Measurements from ENCODE around the gene PPP2R5B. TPM values are rescaled to one million over a fixed set of nuclear protein-coding genes. Genes with fewer than 3 reads are reported as not detected.

Gene PPP2R5B
- total RNA-seq, 6 donors from 2014 or later, result 21.0 to 48.1 (median 27.5) TPM

DNA sequence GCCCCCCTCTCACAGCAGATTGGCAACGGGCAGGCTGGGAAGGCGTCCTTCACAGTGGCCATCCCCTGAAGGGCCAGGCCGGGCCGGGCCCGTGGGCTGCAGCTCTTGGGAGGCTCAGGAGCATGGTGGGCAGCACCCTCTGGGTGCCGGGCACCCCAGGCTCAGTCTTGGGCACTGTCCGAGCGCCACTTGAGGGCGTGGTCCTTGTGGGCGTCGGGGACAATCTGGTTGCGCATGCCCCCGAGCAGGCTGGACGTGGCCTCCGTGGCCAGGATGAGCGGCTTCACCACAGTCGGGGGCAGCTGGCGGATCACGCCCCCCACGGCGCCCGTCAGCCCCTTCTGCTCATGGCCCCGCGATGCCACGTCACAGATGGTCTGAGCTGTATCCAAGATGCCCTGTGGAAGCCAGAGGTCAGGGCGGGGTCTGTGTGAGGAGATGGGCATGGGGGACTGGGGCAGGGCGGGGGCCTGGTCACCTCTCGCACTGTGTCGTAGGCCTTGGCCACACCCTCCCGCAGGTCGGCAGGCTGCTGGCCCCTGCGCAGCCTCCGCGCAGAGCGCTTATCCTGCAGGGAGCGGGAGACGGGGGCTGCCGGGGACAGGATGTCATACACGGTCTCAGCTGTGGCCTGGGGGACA is 29.6 kb upstream of the PPP2R5B start:
- no peaks in the 10 kb centered on the region for H3K9me3 ChIP-seq
- peak in 1 of 2 donors; percentile 76 for DNase-seq
- H3K4me3 ChIP-seq, result no peak overlapping the region
- H3K27me3 ChIP-seq, result no peaks in the 10 kb centered on the region
- peaks cover 13 to 53% (median 38%) of the 10 kb centered on the region in 4 donors for H3K36me3 ChIP-seq
- WGBS, 2 donors, result 85% methylated on average over 32 of the region's 39 CpGs; no CpG with 5 or more reads in 1 of the 2 donors
- TF ChIP-seq POLR2A (IDR thresholded peaks at IDR 0.05) (no peak), EP300 (IDR thresholded peaks at IDR 0.05) (no peak), POLR2AphosphoS5 (IDR thresholded peaks at IDR 0.05) (no peak), CTCF (IDR thresholded peaks at IDR 0.05) (no peak)
- no peak overlapping the region for H3K27ac ChIP-seq
- H3K4me1 ChIP-seq, result peaks cover 8 to 17% (median 11%) of the 10 kb centered on the region in 4 donors
- ATAC-seq (ENCODE audit: low FRiP score in 2 of 2), result no peak

GRCh38 chr11:64896448-64897022 is 28.0 kb upstream of the PPP2R5B start:
- Histone ChIP-seq H3K4me1 (peaks cover 8 to 17% (median 11%) of the 10 kb centered on the region in 4 donors), H3K4me3 (no peak overlapping the region), H3K9me3 (no peaks in the 10 kb centered on the region), H3K36me3 (peaks cover 14 to 69% (median 51%) of the 10 kb centered on the region in 4 donors), H3K27me3 (no peaks in the 10 kb centered on the region), H3K27ac (no peak overlapping the region)
- no peak for ATAC-seq (ENCODE audit: low FRiP score in 2 of 2)
- DNase-seq, result peak in 1 of 2 donors; percentile 56
- WGBS, 2 donors, result 92 to 100% methylated on average over 1 to 11 of the region's 14 CpGs
- no peak for TF ChIP-seq POLR2A (IDR thresholded peaks at IDR 0.05)
- TF ChIP-seq CTCF (IDR thresholded peaks at IDR 0.05), result no peak
- no peak for TF ChIP-seq EP300 (IDR thresholded peaks at IDR 0.05)
- no peak for TF ChIP-seq POLR2AphosphoS5 (IDR thresholded peaks at IDR 0.05)

DNA sequence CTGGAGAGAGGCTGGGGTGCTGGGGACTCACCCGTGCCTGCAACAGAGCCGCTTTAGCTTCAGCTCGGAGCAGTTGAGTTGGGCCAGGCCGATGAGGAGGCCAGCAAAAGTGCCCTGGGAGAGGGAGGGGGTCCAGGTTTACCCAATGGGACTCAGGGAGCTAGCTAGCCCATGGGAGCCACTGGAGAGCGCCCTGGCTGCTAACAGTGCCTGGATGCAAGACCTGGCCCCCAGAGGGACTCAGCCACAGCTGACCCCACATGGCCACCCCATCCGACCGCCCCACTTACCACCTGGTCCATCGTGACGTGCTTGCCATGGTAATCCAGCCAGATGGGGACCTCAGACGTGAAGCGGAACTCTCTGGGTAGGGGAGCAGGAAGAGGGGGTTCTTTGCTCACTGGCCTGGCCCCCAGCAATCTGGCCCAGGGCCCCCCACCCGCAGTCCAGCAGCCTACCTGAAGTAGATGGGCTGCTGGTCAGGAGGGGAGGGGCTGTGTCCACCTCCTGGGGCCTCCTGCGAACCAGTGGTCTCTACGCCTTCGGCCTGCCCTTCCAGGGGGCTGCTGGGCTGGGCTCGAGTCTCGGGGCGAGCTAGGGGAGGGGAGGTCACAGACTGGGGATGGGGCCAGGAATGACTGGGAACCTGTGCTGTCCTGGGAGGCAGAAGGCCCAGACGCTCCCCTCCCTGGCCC is 27.0 kb upstream of the PPP2R5B start:
- ATAC-seq (ENCODE audit: low FRiP score in 2 of 2) (no peak), DNase-seq (peak; percentile 18 to 65)
- TF ChIP-seq EP300 (IDR thresholded peaks at IDR 0.05), result no peak
- no peak for TF ChIP-seq CTCF (IDR thresholded peaks at IDR 0.05)
- no peak for TF ChIP-seq POLR2AphosphoS5 (IDR thresholded peaks at IDR 0.05)
- no peak for TF ChIP-seq POLR2A (IDR thresholded peaks at IDR 0.05)
- Histone ChIP-seq H3K4me1 (peaks cover 8 to 17% (median 11%) of the 10 kb centered on the region in 4 donors), H3K4me3 (no peak overlapping the region), H3K27me3 (no peaks in the 10 kb centered on the region), H3K36me3 (peaks cover 23 to 79% (median 61%) of the 10 kb centered on the region in 4 donors), H3K27ac (no peak overlapping the region), H3K9me3 (no peaks in the 10 kb centered on the region)
- WGBS, 2 donors, result 93 to 94% methylated on average over 7 to 19 of the region's 19 CpGs

GRCh38 chr11:64898076-64898445 is 26.4 kb upstream of the PPP2R5B start:
- H3K36me3 ChIP-seq, result peaks cover 26 to 85% (median 67%) of the 10 kb centered on the region in 4 donors
- H3K4me1 ChIP-seq, result peaks cover 8 to 17% (median 11%) of the 10 kb centered on the region in 4 donors
- H3K27me3 ChIP-seq, result no peaks in the 10 kb centered on the region
- H3K27ac ChIP-seq, result no peak overlapping the region
- no peak for TF ChIP-seq CTCF (IDR thresholded peaks at IDR 0.05)
- TF ChIP-seq EP300 (IDR thresholded peaks at IDR 0.05), result no peak
- TF ChIP-seq POLR2AphosphoS5 (IDR thresholded peaks at IDR 0.05), result no peak
- no peak for TF ChIP-seq POLR2A (IDR thresholded peaks at IDR 0.05)
- 90 to 100% methylated on average over 6 to 9 of the region's 9 CpGs for WGBS, 2 donors
- H3K4me3 ChIP-seq, result no peak overlapping the region
- ATAC-seq (ENCODE audit: low FRiP score in 2 of 2), result no peak
- H3K9me3 ChIP-seq, result no peaks in the 10 kb centered on the region
- DNase-seq, result peak in 1 of 2 donors; percentile 38
